GM18517 (cell line): ENCODE results near the gene TMEM260.
"Not testable (repeated sequence)": the region's sequence is repeated elsewhere in the genome, so short reads cannot be mapped to it uniquely, and the experiment has no call there.

ENCODE experiments used
- ATAC-seq: cut with Tn5 transposase; IDR thresholded peaks from one replicate; pipeline ENCODE4 v1.9.1; 2021; ENCODE audit warnings: mild to moderate bottlenecking, moderate library complexity; ENCODE audit not compliant: unreplicated experiment

TMEM260 gene

GRCh38 chr14:56666716-56667115 is 87.1 kb downstream of the TMEM260 start:
- ATAC-seq = no peak

GRCh38 chr14:56667290-56667689 is 87.7 kb downstream of the TMEM260 start:
- not testable (repeated sequence) for ATAC-seq

GRCh38 chr14:56676042-56676441 is 96.4 kb downstream of the TMEM260 start:
- no peak for ATAC-seq

GRCh38 chr14:56678838-56679237 is 99.2 kb downstream of the TMEM260 start:
- no peak for ATAC-seq

GRCh38 chr14:56686416-56686815 is 106.8 kb downstream of the TMEM260 start:
- no peak for ATAC-seq

GRCh38 chr14:56687123-56687522 is 107.5 kb downstream of the TMEM260 start:
- no peak for ATAC-seq

GRCh38 chr14:56694609-56695008 is 115.0 kb downstream of the TMEM260 start:
- ATAC-seq = no peak

GRCh38 chr14:56695216-56695615 is 115.6 kb downstream of the TMEM260 start:
- not testable (repeated sequence) for ATAC-seq
